SK-N-SH (cell line): ENCODE data around the gene MMP2. TPM values are rescaled to one million over a fixed set of nuclear protein-coding genes. Genes with fewer than 3 reads are reported as not detected.

Experiments used
- CTCF ChIA-PET: fragments of 300-600, 350-600 bp; formaldehyde crosslinking; extraction: SDS; loops from one replicate; lab custom pipeline; 2021; lab: Yijun Ruan, JAX
- POLR2A ChIA-PET: fragments of 350-600 bp; sonication (Branson Sonifier 250); formaldehyde crosslinking; extraction: SDS; loops from one replicate; lab custom pipeline; 2020; ENCODE audit warnings: antibody characterized with exemption, inconsistent platforms; lab: Yijun Ruan, JAX
- DNase-seq: peaks from one replicate; pipeline ENCODE4 v3.0.0; 2012
- H2AFZ ChIP-seq: fragments of 200-600 bp; sonication (generic); 2 replicates; pipeline ENCODE4 v1.8.1; 2016; ENCODE audit warnings: antibody characterized with exemption, mild to moderate bottlenecking, low read depth
- H3F3A ChIP-seq: fragments of 200-600 bp; sonication (generic); replicated peaks from 2 replicates; pipeline ENCODE3; 2016; ENCODE audit warnings: antibody characterized with exemption, mild to moderate bottlenecking; ENCODE audit not compliant: insufficient read depth
- H3K27ac ChIP-seq, 2 experiments: fragments of 200-500 bp in 1 of 2; fragments of 200-600 bp in 1 of 2; sonication (Bioruptor generic) in 1 of 2; sonication (generic), shearing (Covaris generic) in 1 of 2; 2 replicates each; pipeline versions ENCODE4 v1.5.1 to v1.6.1; 2014 to 2016; ENCODE audit warnings: low read depth in 2 of 2, inconsistent platforms in 1 of 2, low read length in 1 of 2, mild to moderate bottlenecking in 1 of 2, mixed read lengths in 1 of 2
- H3K27me3 ChIP-seq: fragments of 200-600 bp; sonication (generic), shearing (Covaris generic); 2 replicates; pipeline ENCODE4 v1.6.1; 2016; ENCODE audit warnings: mixed run types; ENCODE audit not compliant: insufficient read depth
- H3K36me3 ChIP-seq, 2 experiments: fragments of 200-500 bp in 1 of 2; fragments of 200-600 bp in 1 of 2; sonication (Bioruptor generic) in 1 of 2; sonication (generic) in 1 of 2; replicated peaks in 1 of 2; 2 replicates each; pipeline versions ENCODE3 to v1.5.1; 2014 to 2016; ENCODE audit warnings: low read length in 1 of 2, mild to moderate bottlenecking in 1 of 2; ENCODE audit not compliant: insufficient read depth in 2 of 2, control insufficient read depth in 1 of 2
- H3K4me1 ChIP-seq, 2 experiments: fragments of 200-500 bp in 1 of 2; fragments of 200-600 bp in 1 of 2; sonication (Bioruptor generic) in 1 of 2; sonication (generic), shearing (Covaris generic) in 1 of 2; 2 replicates each; pipeline versions ENCODE4 v1.5.1 to v1.6.1; 2014 to 2016; ENCODE audit warnings: low read depth in 1 of 2, low read length in 1 of 2, mixed run types in 1 of 2; ENCODE audit not compliant: insufficient read depth in 2 of 2, control insufficient read depth in 1 of 2
- H3K4me2 ChIP-seq: fragments of 200-600 bp; sonication (generic), shearing (Covaris generic); 2 replicates; pipeline ENCODE4 v1.6.1; 2017; ENCODE audit warnings: mixed run types
- H3K4me3 ChIP-seq, 2 experiments: fragments of 200-500 bp in 1 of 2; fragments of 200-600 bp in 1 of 2; sonication (Bioruptor generic) in 1 of 2; sonication (generic), shearing (Covaris generic) in 1 of 2; 2 replicates each; pipeline versions ENCODE4 v1.5.1 to v1.8.1; 2014 to 2016; ENCODE audit warnings: low read depth in 2 of 2, inconsistent platforms in 1 of 2, low read length in 1 of 2, mild to moderate bottlenecking in 1 of 2, mixed read lengths in 1 of 2, moderate library complexity in 1 of 2
- H3K79me2 ChIP-seq: fragments of 200-600 bp; sonication (generic); 2 replicates; pipeline ENCODE4 v1.8.1; 2017; ENCODE audit warnings: mild to moderate bottlenecking; ENCODE audit not compliant: insufficient read depth
- H3K9ac ChIP-seq: fragments of 200-600 bp; sonication (generic); 2 replicates; pipeline ENCODE4 v1.6.1; 2017; ENCODE audit warnings: mixed run types
- H3K9me2 ChIP-seq: fragments of 200-600 bp; sonication (generic); 2 replicates; pipeline ENCODE4 v1.6.1; 2017; ENCODE audit warnings: mixed run types
- H3K9me3 ChIP-seq: fragments of 200-600 bp; sonication (generic); 2 replicates; pipeline ENCODE4 v1.6.1; 2017; ENCODE audit warnings: mixed run types, mild to moderate bottlenecking, moderate library complexity
- H4K20me1 ChIP-seq: fragments of 200-600 bp; sonication (generic); 2 replicates; pipeline ENCODE4 v1.6.1; 2017; ENCODE audit warnings: mild to moderate bottlenecking, mixed run types; ENCODE audit not compliant: insufficient read depth
- CHD2 ChIP-seq: fragments of 150-350 bp; IDR thresholded peaks from 2 replicates; pipeline ENCODE4 v1.6.1; 2018; ENCODE audit warnings: low read length; ENCODE audit not compliant: partially characterized antibody
- ELF1 ChIP-seq: IDR thresholded peaks from 2 replicates; pipeline ENCODE4 v1.4.0; 2012
- EZH2phosphoT487 ChIP-seq: fragments of 200-600 bp; sonication (generic); IDR thresholded peaks from 2 replicates; pipeline ENCODE4 v1.6.1; 2017; ENCODE audit warnings: low read depth, mixed run types, mild to moderate bottlenecking, antibody characterized with exemption, moderate library complexity, borderline replicate concordance
- FOSL2 ChIP-seq: IDR thresholded peaks from 2 replicates; pipeline ENCODE4 v1.4.0; 2012; ENCODE audit warnings: low read depth, mild to moderate bottlenecking, moderate library complexity, borderline replicate concordance
- FOXJ3 ChIP-seq: sonication (generic); formaldehyde crosslinking; IDR thresholded peaks from 2 replicates; pipeline ENCODE4 v1.5.1; 2020; ENCODE audit warnings: mild to moderate bottlenecking, missing genetic modification reagents
- FOXM1 ChIP-seq: IDR thresholded peaks from 2 replicates; pipeline ENCODE4 v1.4.0; 2012; ENCODE audit warnings: low read depth, mild to moderate bottlenecking
- IRF3 ChIP-seq: fragments of 150-350 bp; IDR thresholded peaks from 2 replicates; pipeline ENCODE4 v1.6.1; 2016; ENCODE audit warnings: mild to moderate bottlenecking, low read depth, low read length
- MAX ChIP-seq: IDR thresholded peaks from 2 replicates; pipeline ENCODE4 v1.4.0; 2012; ENCODE audit warnings: low read depth
- RAD21 ChIP-seq: IDR thresholded peaks from 2 replicates; pipeline ENCODE4 v1.6.1; 2012; ENCODE audit warnings: mild to moderate bottlenecking, low read length
- RFX5 ChIP-seq: IDR thresholded peaks from 2 replicates; pipeline ENCODE4 v1.6.1; 2012; ENCODE audit warnings: mild to moderate bottlenecking, improper control_type of control experiment, low read length
- RXRA ChIP-seq: IDR thresholded peaks from 2 replicates; pipeline ENCODE4 v1.4.0; 2012; ENCODE audit warnings: low read depth, mild to moderate bottlenecking, borderline replicate concordance
- SMC3 ChIP-seq: IDR thresholded peaks from 2 replicates; pipeline ENCODE4 v1.6.1; 2012; ENCODE audit warnings: low read depth, low read length, improper control_type of control experiment
- TAF1 ChIP-seq: IDR thresholded peaks from 2 replicates; pipeline ENCODE4 v1.6.1; 2012; ENCODE audit warnings: low read depth, mild to moderate bottlenecking, low read length, moderate library complexity, borderline replicate concordance
- TEAD4 ChIP-seq: IDR thresholded peaks from 2 replicates; pipeline ENCODE4 v1.4.0; 2012; ENCODE audit warnings: mild to moderate bottlenecking, borderline replicate concordance; ENCODE audit not compliant: insufficient read depth
- USF1 ChIP-seq: IDR thresholded peaks from 2 replicates; pipeline ENCODE4 v1.4.0; 2012; ENCODE audit warnings: low read depth, borderline replicate concordance
- USF2 ChIP-seq: fragments of 150-350 bp; IDR thresholded peaks from 2 replicates; pipeline ENCODE4 v1.6.1; 2017; ENCODE audit warnings: antibody characterized with exemption, low read length, low read depth, borderline replicate concordance
- ZBTB33 ChIP-seq: IDR thresholded peaks from 2 replicates; pipeline ENCODE4 v1.4.0; 2012; ENCODE audit warnings: low read depth, borderline replicate concordance
- WGBS: methylation state at CpG from one replicate; pipeline ENCODE4 v1.1.6; 2017; ENCODE audit warnings: low lambda C conversion rate; 5-methylcytosine and 5-hydroxymethylcytosine counted together
- polyA plus RNA-seq, 3 experiments: library from polyadenylated mRNA; depleted of rRNA; stranded (reverse); fragments of >200 nt; gene quantifications; 2 replicates each; pipeline ENCODE4 v1.2.3, GENCODE V29; 2012

MMP2 gene
- polyA plus RNA-seq, 1 of the 3 experiments (the other 2 are of a cell fraction), result 1,101 TPM

GRCh38 chr16:55492756-55493380, 13.9 kb downstream of the MMP2 start:
- H3K79me2 ChIP-seq, result peaks cover 25% of the 10 kb centered on the region; the same call in 1 of the 2 replicates
- H2AFZ ChIP-seq, result no peak overlapping the region
- no peaks in the 10 kb centered on the region for H4K20me1 ChIP-seq
- TF ChIP-seq MAX (no peak), EZH2phosphoT487 (no peak), USF1 (no peak), RAD21 (no peak), ELF1 (no peak), RXRA (no peak), CHD2 (no peak), ZBTB33 (no peak)
- H3K27ac ChIP-seq, result peak overlapping the region in 1 of 2 experiments; percentile 94; a peak in 1 of 4 replicates
- WGBS, result 83% methylated on average over 9 of the region's 10 CpGs
- no peaks in the 10 kb centered on the region for H3K9me2 ChIP-seq
- DNase-seq, result no peak
- H3F3A ChIP-seq, result peaks cover 51% of the 10 kb centered on the region
- ChIA-PET POLR2A (no interaction called here), CTCF (interaction anchor here (0.6 to 3.7 kb wide), 8 partner anchors 9 to 212 kb away, joined by 3 to 25 read pairs (median 10); no protein-coding TSS in a partner anchor)
- no peak overlapping the region for H3K4me3 ChIP-seq
- no peaks in the 10 kb centered on the region for H3K9me3 ChIP-seq
- no peaks in the 10 kb centered on the region for H3K27me3 ChIP-seq
- peaks cover 68 to 94% of the 10 kb centered on the region in 2 experiments for H3K36me3 ChIP-seq
- peaks cover 27 to 34% of the 10 kb centered on the region in 2 experiments for H3K4me1 ChIP-seq
- H3K9ac ChIP-seq, result no peak overlapping the region
- no peak overlapping the region for H3K4me2 ChIP-seq

- POLR2A ChIA-PET, result interaction anchor here (1.0 to 1.2 kb wide), 3 partner anchors 8 to 212 kb away, joined by 3 to 6 read pairs (median 4); no protein-coding TSS in a partner anchor
- peak; percentile 77 for DNase-seq
- Histone ChIP-seq H3K9me2 (no peaks in the 10 kb centered on the region), H3K9me3 (no peaks in the 10 kb centered on the region), H3K79me2 (peaks cover 5% of the 10 kb centered on the region; the same call in 1 of the 2 replicates), H3K4me2 (peak overlapping the region; percentile 39; the same call in 1 of the 2 replicates), H3K27me3 (no peaks in the 10 kb centered on the region), H3K9ac (peak overlapping the region; percentile 34; the same call in 1 of the 2 replicates), H3K36me3 (peaks cover 55 to 85% of the 10 kb centered on the region in 2 experiments), H3F3A (peaks cover 70% of the 10 kb centered on the region), H2AFZ (no peak overlapping the region), H4K20me1 (no peaks in the 10 kb centered on the region), H3K4me1 (peaks cover 37 to 48% of the 10 kb centered on the region in 2 experiments), H3K27ac (peak overlapping the region; percentile 84 to 94), H3K4me3 (no peak overlapping the region)
- CTCF ChIA-PET, result interaction anchor here (0.5 to 3.5 kb wide), 23 partner anchors 8 to 372 kb away, joined by 3 to 21 read pairs (median 4); no protein-coding TSS in a partner anchor
- WGBS, result 12% methylated on average over 3 of the region's 3 CpGs
- no peak for TF ChIP-seq RFX5
- peak; percentile 78 for TF ChIP-seq SMC3
- TF ChIP-seq TAF1, result no peak
- TF ChIP-seq MAX, result peak; percentile 61
- TF ChIP-seq FOXJ3, result no peak
- TF ChIP-seq RXRA, result no peak
- no peak for TF ChIP-seq FOSL2
- no peak for TF ChIP-seq IRF3
- no peak for TF ChIP-seq USF2
- TF ChIP-seq ZBTB33, result no peak
- TF ChIP-seq TEAD4, result no peak
- no peak for TF ChIP-seq FOXM1
- TF ChIP-seq CHD2, result no peak
Measured at GRCh38 chr16:55494994-55495421, 16.0 kb downstream of the MMP2 start.
